Mammary epithelial cell (primary cell): Measurements from ENCODE around the gene PARVA.

Source experiments
- EZH2 ChIP-seq: IDR thresholded peaks from 2 replicates; pipeline ENCODE4 v1.6.1; 2012; ENCODE audit warnings: low read length, inconsistent platforms, borderline replicate concordance
- TF ChIP-seq, protein P1 (sequence below), 2 donors: IDR thresholded peaks in 1 of 2; conservative IDR thresholded peaks in 1 of 2; 2 replicates each; pipeline ENCODE4 v1.5.1; 2011 to 2012; ENCODE audit warnings: inconsistent platforms in 2 of 2, low read length in 2 of 2, mild to moderate bottlenecking in 2 of 2, control low read depth in 1 of 2, low read depth in 1 of 2; ENCODE audit not compliant: insufficient read depth in 1 of 2; ENCODE audit errors: extremely low read depth in 1 of 2

GRCh38 chr11:12375720-12376119 is 1.7 kb upstream of the PARVA start:
- TF ChIP-seq, protein P1, sequence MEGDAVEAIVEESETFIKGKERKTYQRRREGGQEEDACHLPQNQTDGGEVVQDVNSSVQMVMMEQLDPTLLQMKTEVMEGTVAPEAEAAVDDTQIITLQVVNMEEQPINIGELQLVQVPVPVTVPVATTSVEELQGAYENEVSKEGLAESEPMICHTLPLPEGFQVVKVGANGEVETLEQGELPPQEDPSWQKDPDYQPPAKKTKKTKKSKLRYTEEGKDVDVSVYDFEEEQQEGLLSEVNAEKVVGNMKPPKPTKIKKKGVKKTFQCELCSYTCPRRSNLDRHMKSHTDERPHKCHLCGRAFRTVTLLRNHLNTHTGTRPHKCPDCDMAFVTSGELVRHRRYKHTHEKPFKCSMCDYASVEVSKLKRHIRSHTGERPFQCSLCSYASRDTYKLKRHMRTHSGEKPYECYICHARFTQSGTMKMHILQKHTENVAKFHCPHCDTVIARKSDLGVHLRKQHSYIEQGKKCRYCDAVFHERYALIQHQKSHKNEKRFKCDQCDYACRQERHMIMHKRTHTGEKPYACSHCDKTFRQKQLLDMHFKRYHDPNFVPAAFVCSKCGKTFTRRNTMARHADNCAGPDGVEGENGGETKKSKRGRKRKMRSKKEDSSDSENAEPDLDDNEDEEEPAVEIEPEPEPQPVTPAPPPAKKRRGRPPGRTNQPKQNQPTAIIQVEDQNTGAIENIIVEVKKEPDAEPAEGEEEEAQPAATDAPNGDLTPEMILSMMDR (conservative IDR thresholded peaks at IDR 0.05 in 1 of 2, IDR thresholded peaks at IDR 0.05 in 1 of 2; ENCODE audit: extremely low read depth in 1 of 2, insufficient read depth in 1 of 2, low read depth in 1 of 2, low read length in 2 of 2), result no peak
- no peak for TF ChIP-seq EZH2
